Neural cell (in vitro differentiated cells): Measurements from ENCODE around the gene TMCC1. TPM values are rescaled to one million over a fixed set of nuclear protein-coding genes. Genes with fewer than 3 reads are reported as not detected.
A peak's percentile ranks its signal among the peaks of the same experiment; 100 is the strongest.
"Not testable (repeated sequence)": the region's sequence is repeated elsewhere in the genome, so short reads cannot be mapped to it uniquely, and the experiment has no call there.

ENCODE experiments used
- H2AFZ ChIP-seq: fragments of 200-600, 300-800 bp; sonication (generic), shearing (Covaris generic); 2 replicates; pipeline ENCODE4 v1.6.0; 2014; ENCODE audit warnings: low read depth, mild to moderate bottlenecking, antibody characterized with exemption, low read length, moderate library complexity
- H3F3A ChIP-seq: fragments of 200-600 bp; shearing (Covaris generic); 2 replicates; pipeline ENCODE4 v1.6.1; 2016; ENCODE audit warnings: mild to moderate bottlenecking, moderate library complexity, mixed read lengths, antibody characterized with exemption, low read length; ENCODE audit not compliant: insufficient read depth, poor library complexity, severe bottlenecking
- H3K27ac ChIP-seq: fragments of 200-600, 300-800 bp; sonication (generic), shearing (Covaris generic); 2 replicates; pipeline ENCODE4 v1.5.1; 2014; ENCODE audit warnings: mild to moderate bottlenecking, low read length, moderate library complexity
- H3K27me3 ChIP-seq: fragments of 300-800, 200-600 bp; sonication (generic), shearing (Covaris generic); 2 replicates; pipeline ENCODE4 v1.6.0; 2014; ENCODE audit warnings: mild to moderate bottlenecking, low read depth, low read length, moderate library complexity; ENCODE audit not compliant: insufficient read depth
- H3K36me3 ChIP-seq: fragments of 300-800, 200-600 bp; sonication (generic), shearing (Covaris generic); 2 replicates; pipeline ENCODE4 v1.5.1; 2014; ENCODE audit warnings: mild to moderate bottlenecking, antibody characterized with exemption, low read length, moderate library complexity; ENCODE audit not compliant: insufficient read depth
- H3K4me2 ChIP-seq: fragments of 300-800, 200-600 bp; sonication (generic), shearing (Covaris generic); 2 replicates; pipeline ENCODE4 v1.6.0; 2014; ENCODE audit warnings: mild to moderate bottlenecking, low read length
- H3K4me3 ChIP-seq: fragments of 300-800, 200-600 bp; sonication (generic), shearing (Covaris generic); 2 replicates; pipeline ENCODE4 v1.5.1; 2014; ENCODE audit warnings: mild to moderate bottlenecking, low read length, moderate library complexity
- H3K79me2 ChIP-seq: fragments of 200-600 bp; shearing (Covaris generic); replicated peaks from 2 replicates; pipeline ENCODE4 v1.6.0; 2014; ENCODE audit warnings: mild to moderate bottlenecking, low read length, moderate library complexity; ENCODE audit not compliant: insufficient read depth
- H3K9ac ChIP-seq: fragments of 300-800, 200-600 bp; sonication (generic), shearing (Covaris generic); 2 replicates; pipeline ENCODE4 v1.6.1; 2016; ENCODE audit warnings: mild to moderate bottlenecking, low read length, mixed read lengths
- H3K9me2 ChIP-seq: fragments of 200-600 bp; shearing (Covaris generic); 2 replicates; pipeline ENCODE4 v1.6.1; 2016; ENCODE audit warnings: mild to moderate bottlenecking, low read length, mixed read lengths; ENCODE audit not compliant: insufficient read depth
- H3K9me3 ChIP-seq: fragments of 200-600, 300-800 bp; sonication (generic), shearing (Covaris generic); 2 replicates; pipeline ENCODE4 v1.6.1; 2016; ENCODE audit warnings: mild to moderate bottlenecking, mixed run types, low read length, moderate library complexity, mixed read lengths
- H4K20me1 ChIP-seq: fragments of 200-600 bp; shearing (Covaris generic); 2 replicates; pipeline ENCODE4 v1.6.1; 2016; ENCODE audit warnings: mild to moderate bottlenecking, mixed run types; ENCODE audit not compliant: insufficient read depth
- CTCF ChIP-seq: fragments of 450-650 bp; IDR thresholded peaks from 2 replicates; pipeline ENCODE4 v1.5.1; 2014; ENCODE audit warnings: antibody characterized with exemption, mild to moderate bottlenecking, moderate library complexity; ENCODE audit not compliant: poor library complexity, severe bottlenecking
- MXI1 ChIP-seq: fragments of 450-650 bp; conservative IDR thresholded peaks from 2 replicates; pipeline ENCODE4 v1.6.1; 2014; ENCODE audit warnings: antibody characterized with exemption, mild to moderate bottlenecking; ENCODE audit not compliant: poor library complexity, severe bottlenecking
- POLR2AphosphoS5 ChIP-seq: IDR thresholded peaks from 2 replicates; pipeline ENCODE4 v1.6.1; 2012
- REST ChIP-seq: IDR thresholded peaks from 2 replicates; pipeline ENCODE4 v1.6.1; 2012; ENCODE audit warnings: borderline replicate concordance
- TAF1 ChIP-seq: IDR thresholded peaks from 2 replicates; pipeline ENCODE4 v1.6.1; 2012; ENCODE audit warnings: low read depth
- polyA plus RNA-seq: library from polyadenylated mRNA; depleted of rRNA; stranded (reverse); fragments of >200 nt; gene quantifications from 2 replicates; pipeline ENCODE4 v1.2.3, GENCODE V29; 2014

Gene TMCC1
- polyA plus RNA-seq, 1 donor from 2014 or later: 25.0 TPM

GRCh38 chr3:129648391-129648790, 245.1 kb downstream of the TMCC1 start:
- TF ChIP-seq POLR2AphosphoS5 (no peak), CTCF (no peak), TAF1 (no peak)
- H3F3A ChIP-seq: no peaks in the 10 kb centered on the region
- H3K4me3 ChIP-seq: no peak overlapping the region
- no peaks in the 10 kb centered on the region for H3K36me3 ChIP-seq
- H3K9me2 ChIP-seq: no peaks in the 10 kb centered on the region
- H3K27me3 ChIP-seq: no peaks in the 10 kb centered on the region
- H3K4me2 ChIP-seq: no peak overlapping the region
- no peak overlapping the region for H3K9ac ChIP-seq
- no peak overlapping the region for H2AFZ ChIP-seq
- H3K27ac ChIP-seq: no peak overlapping the region
- no peaks in the 10 kb centered on the region for H3K9me3 ChIP-seq
- no peaks in the 10 kb centered on the region for H3K79me2 ChIP-seq
- H4K20me1 ChIP-seq: peaks cover 11% of the 10 kb centered on the region

- Histone ChIP-seq H3K9me2 (no peaks in the 10 kb centered on the region), H3K79me2 (no peaks in the 10 kb centered on the region)
- TF ChIP-seq POLR2AphosphoS5: peak; percentile 9
- no peak for TF ChIP-seq REST
Observed at GRCh38 chr3:129645286-129645685, 248.2 kb downstream of the TMCC1 start.

GRCh38 chr3:129644836-129645235, 248.7 kb downstream of the TMCC1 start:
- no peak overlapping the region for H3K4me2 ChIP-seq
- no peaks in the 10 kb centered on the region for H3K9me3 ChIP-seq
- H3K79me2 ChIP-seq: no peaks in the 10 kb centered on the region
- H3K36me3 ChIP-seq: no peaks in the 10 kb centered on the region
- H3K9me2 ChIP-seq: no peaks in the 10 kb centered on the region
- no peaks in the 10 kb centered on the region for H4K20me1 ChIP-seq
- no peak overlapping the region for H2AFZ ChIP-seq
- H3K27ac ChIP-seq: no peak overlapping the region
- no peak overlapping the region for H3K4me3 ChIP-seq
- no peaks in the 10 kb centered on the region for H3K27me3 ChIP-seq
- H3K9ac ChIP-seq: no peak overlapping the region
- no peaks in the 10 kb centered on the region for H3F3A ChIP-seq
- no peak for TF ChIP-seq MXI1

More at GRCh38 chr3:129645286-129645685, 248.2 kb downstream of the TMCC1 start:
- no peaks in the 10 kb centered on the region for H4K20me1 ChIP-seq
- H3K4me2 ChIP-seq: no peak overlapping the region
- H2AFZ ChIP-seq: no peak overlapping the region
- H3F3A ChIP-seq: no peaks in the 10 kb centered on the region
- no peaks in the 10 kb centered on the region for H3K27me3 ChIP-seq
- H3K36me3 ChIP-seq: no peaks in the 10 kb centered on the region
- H3K4me3 ChIP-seq: no peak overlapping the region
- H3K9me3 ChIP-seq: no peaks in the 10 kb centered on the region
- H3K9ac ChIP-seq: no peak overlapping the region
- no peak overlapping the region for H3K27ac ChIP-seq

GRCh38 chr3:129641567-129642260, 251.8 kb downstream of the TMCC1 start:
- H3K9ac ChIP-seq, H3K36me3 ChIP-seq, H3K27me3 ChIP-seq: not testable (repeated sequence)

GRCh38 chr3:129640985-129641384, 252.5 kb downstream of the TMCC1 start:
- not testable (repeated sequence) for H3K27me3 ChIP-seq, H3K9ac ChIP-seq, H4K20me1 ChIP-seq, H3K9me3 ChIP-seq, H3K4me2 ChIP-seq, H3K27ac ChIP-seq, H3K79me2 ChIP-seq, H3K9me2 ChIP-seq, H3K36me3 ChIP-seq, H2AFZ ChIP-seq, H3F3A ChIP-seq, H3K4me3 ChIP-seq

More at GRCh38 chr3:129641567-129642260, 251.8 kb downstream of the TMCC1 start:
- H3K4me2 ChIP-seq, H3K4me3 ChIP-seq, H4K20me1 ChIP-seq, H3K9me2 ChIP-seq, H2AFZ ChIP-seq, H3K9me3 ChIP-seq, H3K79me2 ChIP-seq, H3F3A ChIP-seq, H3K27ac ChIP-seq: not testable (repeated sequence)
